ENCODE measurements around the gene ZSWIM2.

DNA sequence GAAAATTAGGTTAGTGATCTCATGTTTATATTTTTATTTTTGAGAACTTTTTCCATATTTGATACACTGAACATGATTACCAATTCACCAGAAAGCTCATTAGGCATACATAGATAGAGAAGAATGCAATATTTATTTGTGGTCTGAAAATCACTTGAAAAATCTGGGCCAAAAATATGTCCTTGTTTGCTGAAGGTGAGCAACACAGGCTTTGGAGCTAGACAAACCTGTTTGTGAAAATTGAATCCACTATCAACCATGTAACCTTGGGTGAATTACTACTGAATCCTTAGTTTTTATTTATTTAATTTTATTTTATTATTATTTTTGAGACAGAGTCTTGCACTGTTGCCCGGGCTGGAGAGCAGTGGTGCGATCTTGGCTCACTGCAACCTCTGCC is 46.5 kb upstream of the ZSWIM2 start:
- no peak for TF ChIP-seq CTCF (IDR thresholded peaks at IDR 0.05)
- no peak for TF ChIP-seq POLR2A (IDR thresholded peaks at IDR 0.05)

All from adrenal gland (tissue), 5 donors.